Peyer's patch (tissue), 4 donors: Measurements from ENCODE around the gene CUBN. TPM values are rescaled to one million over a fixed set of nuclear protein-coding genes. Genes with fewer than 3 reads are reported as not detected.

Experiments used
- DNase-seq, 3 donors: peaks; one replicate each; pipeline ENCODE4 v3.0.0-alpha.2; 2017 to 2019
- H3K27ac ChIP-seq, 4 donors: fragments of 200-600 bp; sonication (generic); one replicate each; pipeline ENCODE4 v1.5.1; 2016 to 2019
- H3K27me3 ChIP-seq, 2 donors: fragments of 200-600 bp; sonication (generic); one replicate each; pipeline ENCODE4 v1.5.1; 2019
- H3K36me3 ChIP-seq, 3 donors: fragments of 200-600 bp; sonication (generic); one replicate each; pipeline ENCODE4 v1.5.1; 2016 to 2019
- H3K4me1 ChIP-seq, 4 donors: fragments of 200-600 bp; sonication (generic); one replicate each; pipeline ENCODE4 v1.5.1; 2016 to 2019
- H3K4me3 ChIP-seq, 4 donors: fragments of 200-600 bp; sonication (generic); 1 replicate in 3 of 4; 2 replicates in 1 of 4; pipeline ENCODE4 v1.5.1; 2016 to 2019; ENCODE audit warnings: mild to moderate bottlenecking in 1 of 4
- H3K9me3 ChIP-seq, 4 donors: fragments of 200-600 bp; sonication (generic); one replicate each; pipeline ENCODE4 v1.5.1; 2016 to 2019; ENCODE audit warnings: mild to moderate bottlenecking in 1 of 4
- CTCF ChIP-seq, 6 experiments: fragments of 450-650 bp in 4 of 6; fragments of 200-600 bp in 2 of 6; sonication (generic) in 1 of 6; IDR thresholded peaks; one replicate each; pipeline ENCODE4 v1.5.1; 2017 to 2019; ENCODE audit warnings: antibody characterized with exemption in 6 of 6, mild to moderate bottlenecking in 3 of 6, moderate library complexity in 1 of 6
- POLR2A ChIP-seq, 2 donors: fragments of 450-650 bp; IDR thresholded peaks; one replicate each; pipeline ENCODE4 v1.5.1; 2017; ENCODE audit warnings: antibody characterized with exemption in 2 of 2, mild to moderate bottlenecking in 2 of 2, moderate library complexity in 2 of 2
- total RNA-seq, 4 donors: library from RNA; depleted of rRNA; stranded (reverse); fragments of >200 nt; gene quantifications; one replicate each; pipeline ENCODE4 v1.1.0, GENCODE V29; 2016

The CUBN gene
- total RNA-seq, 4 donors from 2014 or later, result 2.5 to 329 (median 126) TPM

- Histone ChIP-seq H3K36me3 (no peaks in the 10 kb centered on the region), H3K9me3 (no peaks in the 10 kb centered on the region), H3K27ac (peak overlapping the region in 1 of 4 donors; percentile 3), H3K4me1 (no peaks in the 10 kb centered on the region), H3K4me3 (no peak overlapping the region), H3K27me3 (no peaks in the 10 kb centered on the region)
- DNase-seq, result no peak
- TF ChIP-seq CTCF (IDR thresholded peaks at IDR 0.05) (no peak), POLR2A (IDR thresholded peaks at IDR 0.05) (no peak)
Observed at GRCh38 chr10:17075533-17076359, 53.9 kb downstream of the CUBN start.

GRCh38 chr10:17074541-17074847, 55.1 kb downstream of the CUBN start:
- Histone ChIP-seq H3K27ac (no peak overlapping the region), H3K4me3 (no peak overlapping the region), H3K27me3 (no peaks in the 10 kb centered on the region), H3K4me1 (no peaks in the 10 kb centered on the region), H3K36me3 (no peaks in the 10 kb centered on the region), H3K9me3 (no peaks in the 10 kb centered on the region)
- DNase-seq, result no peak
- TF ChIP-seq CTCF (IDR thresholded peaks at IDR 0.05) (no peak), POLR2A (IDR thresholded peaks at IDR 0.05) (no peak)

- no peaks in the 10 kb centered on the region for H3K4me1 ChIP-seq
- TF ChIP-seq CTCF (IDR thresholded peaks at IDR 0.05) (no peak), POLR2A (IDR thresholded peaks at IDR 0.05) (no peak)
- DNase-seq, result no peak
Observed at GRCh38 chr10:17073725-17074540, 55.7 kb downstream of the CUBN start.

GRCh38 chr10:17068953-17069352, 60.7 kb downstream of the CUBN start:
- no peak overlapping the region for H3K27ac ChIP-seq
- H3K4me3 ChIP-seq, result no peak overlapping the region
- no peaks in the 10 kb centered on the region for H3K4me1 ChIP-seq
- TF ChIP-seq POLR2A (IDR thresholded peaks at IDR 0.05) (no peak), CTCF (IDR thresholded peaks at IDR 0.05) (no peak)
- no peaks in the 10 kb centered on the region for H3K27me3 ChIP-seq
- peaks cover 0 to 6% (median 0%) of the 10 kb centered on the region in 3 donors for H3K36me3 ChIP-seq
- H3K9me3 ChIP-seq, result no peaks in the 10 kb centered on the region
- DNase-seq, result no peak

More at GRCh38 chr10:17073725-17074540, 55.7 kb downstream of the CUBN start:
- no peak overlapping the region for H3K27ac ChIP-seq
- H3K9me3 ChIP-seq, result no peaks in the 10 kb centered on the region
- H3K4me3 ChIP-seq, result no peak overlapping the region
- H3K36me3 ChIP-seq, result no peaks in the 10 kb centered on the region
- H3K27me3 ChIP-seq, result no peaks in the 10 kb centered on the region

- H3K27ac ChIP-seq, result no peak overlapping the region
- DNase-seq, result no peak
- H3K4me3 ChIP-seq, result no peak overlapping the region
- no peaks in the 10 kb centered on the region for H3K27me3 ChIP-seq
- no peaks in the 10 kb centered on the region for H3K9me3 ChIP-seq
- no peaks in the 10 kb centered on the region for H3K4me1 ChIP-seq
- TF ChIP-seq CTCF (IDR thresholded peaks at IDR 0.05), result no peak
- TF ChIP-seq POLR2A (IDR thresholded peaks at IDR 0.05), result no peak
- H3K36me3 ChIP-seq, result peaks cover 0 to 6% (median 0%) of the 10 kb centered on the region in 3 donors
Observed at GRCh38 chr10:17067376-17068264, 62.0 kb downstream of the CUBN start.
